GM21423 (cell line): ENCODE measurements around the gene LDLRAD3.

ENCODE experiments used
- ATAC-seq: cut with Tn5 transposase; IDR thresholded peaks from one replicate; pipeline ENCODE4 v1.9.1; 2021; ENCODE audit warnings: mild to moderate bottlenecking, moderate library complexity; ENCODE audit not compliant: unreplicated experiment

The LDLRAD3 gene

GRCh38 chr11:36228689-36229088 lies 284.8 kb downstream of the LDLRAD3 start:
- no peak for ATAC-seq

DNA sequence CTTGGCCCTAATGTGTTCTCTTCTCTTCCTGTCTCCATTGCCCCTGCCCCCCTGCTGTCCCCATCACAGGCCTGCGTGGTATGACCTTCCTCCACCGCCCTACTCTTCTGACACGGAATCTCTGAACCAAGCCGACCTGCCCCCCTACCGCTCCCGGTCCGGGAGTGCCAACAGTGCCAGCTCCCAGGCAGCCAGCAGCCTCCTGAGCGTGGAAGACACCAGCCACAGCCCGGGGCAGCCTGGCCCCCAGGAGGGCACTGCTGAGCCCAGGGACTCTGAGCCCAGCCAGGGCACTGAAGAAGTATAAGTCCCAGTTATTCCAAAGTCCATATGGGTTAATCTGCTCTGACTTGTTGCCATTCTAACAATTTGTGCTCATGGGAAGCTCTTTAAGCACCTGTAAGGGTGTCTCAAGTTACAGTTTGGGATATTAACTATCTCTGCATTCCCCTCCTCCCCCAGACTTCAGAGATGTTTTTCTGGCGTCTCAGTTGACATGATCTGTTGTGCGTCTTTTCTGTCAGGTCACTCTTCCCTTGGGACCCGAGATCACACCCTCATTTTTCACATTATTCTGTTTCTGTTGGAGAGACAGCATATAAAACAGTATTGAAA lies 285.3 kb downstream of the LDLRAD3 start:
- ATAC-seq = no peak

GRCh38 chr11:36230779-36231699 lies 287.2 kb downstream of the LDLRAD3 start:
- ATAC-seq = no peak

GRCh38 chr11:36233204-36233603 lies 289.3 kb downstream of the LDLRAD3 start:
- no peak for ATAC-seq

DNA sequence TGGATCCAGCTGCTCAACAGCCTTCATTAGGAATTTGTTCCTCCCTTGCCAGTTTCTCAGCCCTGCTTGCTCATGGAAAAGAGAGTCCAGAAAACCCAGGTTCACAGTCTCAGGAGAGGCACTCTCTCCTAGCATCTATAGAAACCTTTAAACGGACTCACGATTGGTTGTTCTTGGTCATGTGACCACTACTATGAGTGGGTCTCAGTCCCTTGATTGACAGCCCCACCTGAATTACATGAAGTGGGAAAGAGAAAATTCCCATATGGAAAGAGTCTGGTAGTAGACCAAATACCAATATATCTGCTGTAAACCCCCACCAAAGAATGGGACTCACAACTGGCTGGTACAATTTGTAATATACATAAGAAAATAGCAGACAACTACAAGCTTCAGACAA lies 291.0 kb downstream of the LDLRAD3 start:
- ATAC-seq = no peak

- no peak for ATAC-seq
Measured at GRCh38 chr11:36235750-36236149, 291.9 kb downstream of the LDLRAD3 start.

DNA sequence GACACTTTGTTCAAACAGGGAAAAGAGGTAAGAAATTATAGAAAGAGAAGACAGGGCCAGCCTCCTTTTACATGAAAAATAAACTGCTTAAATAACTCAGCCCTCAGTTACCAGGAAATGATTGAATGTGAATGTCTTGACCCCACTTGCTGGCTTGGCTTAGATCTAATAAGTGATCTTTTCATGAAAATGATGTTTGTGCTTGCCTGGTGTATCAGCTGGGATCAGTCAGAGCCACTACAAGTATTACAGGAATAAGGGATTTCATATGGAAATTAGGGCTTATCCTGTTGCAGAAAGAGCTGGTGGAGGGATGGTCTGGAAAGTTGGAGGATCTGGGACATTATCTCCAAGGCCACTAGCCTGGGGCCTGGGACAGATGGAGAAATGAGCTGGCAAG lies 293.5 kb downstream of the LDLRAD3 start:
- ATAC-seq = no peak

- no peak for ATAC-seq
Measured at GRCh38 chr11:36238036-36238631, 294.3 kb downstream of the LDLRAD3 start.

DNA sequence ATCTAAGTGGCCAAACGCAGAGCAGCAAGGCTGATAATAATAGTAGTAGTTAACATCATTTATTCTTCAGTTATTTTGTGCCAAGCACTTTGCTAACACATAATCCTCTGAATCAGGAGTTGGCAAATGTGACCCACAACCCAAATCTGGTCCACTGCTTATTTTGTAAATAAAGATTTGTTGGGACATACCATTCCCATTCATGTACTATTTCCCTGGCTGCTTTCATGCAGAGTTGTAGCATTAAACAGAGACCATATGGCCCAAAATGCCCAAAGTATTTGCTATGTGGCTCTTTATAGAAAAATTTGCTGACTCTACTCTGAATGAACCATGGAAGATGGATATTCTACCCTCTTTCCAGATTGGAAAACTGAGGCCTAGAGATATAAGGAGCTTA lies 295.0 kb downstream of the LDLRAD3 start:
- ATAC-seq = no peak

DNA sequence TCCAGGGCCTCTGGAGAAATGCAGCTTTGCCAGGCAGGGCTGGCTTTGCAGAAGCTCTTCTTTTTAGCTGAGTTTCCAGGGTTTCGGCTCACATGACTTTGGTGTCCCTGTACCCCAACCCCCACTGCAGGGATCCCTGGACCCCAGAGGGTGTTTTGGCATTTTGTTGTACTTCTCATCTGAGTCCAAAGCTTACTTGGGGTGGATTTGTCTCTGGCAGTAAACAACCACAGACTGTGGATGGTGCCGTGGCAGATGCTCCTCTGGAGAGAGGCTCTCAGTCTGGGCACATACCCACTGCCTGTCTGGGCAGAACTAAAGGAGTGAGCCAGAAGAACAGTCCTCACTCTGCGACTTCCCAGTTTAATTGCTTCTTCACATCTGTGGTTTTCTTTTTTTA lies 295.8 kb downstream of the LDLRAD3 start:
- ATAC-seq = no peak

GRCh38 chr11:36240173-36240572 lies 296.3 kb downstream of the LDLRAD3 start:
- ATAC-seq = no peak

- no peak for ATAC-seq
Measured at GRCh38 chr11:36240801-36241200, 296.9 kb downstream of the LDLRAD3 start.

- ATAC-seq = no peak
Measured at GRCh38 chr11:36241497-36241896, 297.6 kb downstream of the LDLRAD3 start.

DNA sequence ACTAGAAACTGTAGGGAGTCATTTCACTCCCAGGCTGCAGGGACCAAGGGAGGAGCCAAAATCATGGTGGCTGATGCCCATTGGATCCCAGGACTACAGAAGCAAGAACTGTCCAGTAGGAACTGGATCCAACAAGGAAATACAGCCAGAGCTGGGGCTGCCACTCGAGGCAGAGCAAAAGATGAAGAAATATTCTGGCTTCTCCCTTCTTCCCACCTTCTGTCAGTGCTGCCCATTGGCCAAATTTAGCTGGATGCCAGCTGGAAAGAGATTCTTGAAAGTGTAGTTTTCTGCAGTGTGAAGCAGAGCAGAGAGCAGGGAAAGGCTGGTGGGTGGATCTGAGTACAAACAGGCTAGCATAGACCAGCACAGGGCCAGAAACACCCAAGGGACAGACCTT lies 299.8 kb downstream of the LDLRAD3 start:
- ATAC-seq = no peak

- ATAC-seq = no peak
Measured at GRCh38 chr11:36247493-36247892, 303.6 kb downstream of the LDLRAD3 start.

DNA sequence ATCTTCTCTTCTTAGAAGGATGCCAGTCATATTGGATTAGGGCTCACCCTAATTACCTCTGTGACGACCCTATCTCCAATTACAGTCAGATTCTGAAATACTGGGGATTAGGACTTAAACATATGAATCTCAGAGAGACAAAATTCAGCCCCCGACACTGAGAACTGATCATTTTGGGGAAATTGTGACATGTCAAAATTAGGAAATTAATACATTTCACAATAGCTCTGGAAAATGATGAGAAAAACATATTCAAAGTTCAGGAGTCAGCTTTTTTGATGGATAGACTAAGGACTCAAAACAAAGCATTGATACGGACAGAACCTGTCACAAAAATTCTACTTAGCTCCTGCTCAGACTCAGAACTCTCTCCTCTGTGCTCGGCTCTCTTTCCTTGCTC lies 304.6 kb downstream of the LDLRAD3 start:
- no peak for ATAC-seq

GRCh38 chr11:36249246-36249645 lies 305.4 kb downstream of the LDLRAD3 start:
- no peak for ATAC-seq

GRCh38 chr11:36251823-36252222 lies 308.0 kb downstream of the LDLRAD3 start:
- no peak for ATAC-seq

DNA sequence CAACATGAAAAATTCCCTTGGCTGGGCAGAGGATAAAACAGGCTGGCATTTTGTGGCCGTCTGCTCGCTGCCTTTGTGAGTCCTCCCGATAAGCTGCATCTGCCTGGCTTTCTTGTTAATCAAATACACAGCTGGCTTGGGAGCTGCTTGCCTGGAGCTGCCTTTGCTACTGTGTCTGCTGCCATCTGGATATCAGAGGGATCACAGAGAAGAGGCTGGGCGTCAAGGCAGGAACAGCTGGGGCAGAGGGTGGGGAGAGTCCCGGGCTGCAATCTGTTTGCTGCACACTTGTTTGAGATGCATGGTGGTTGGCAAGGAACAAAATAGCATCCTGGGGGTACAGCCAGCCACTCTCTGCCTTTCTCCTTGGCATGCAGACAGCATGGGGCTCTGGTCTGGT lies 309.4 kb downstream of the LDLRAD3 start:
- ATAC-seq = no peak

GRCh38 chr11:36254713-36255112 lies 310.9 kb downstream of the LDLRAD3 start:
- ATAC-seq = no peak

- no peak for ATAC-seq
Measured at GRCh38 chr11:36257351-36257750, 313.5 kb downstream of the LDLRAD3 start.
